WTC11 (cell line): ENCODE data around the gene BCO1.

ENCODE experiments used
- ATF2 ChIP-seq: sonication (generic); formaldehyde crosslinking; IDR thresholded peaks from 2 replicates; pipeline ENCODE4 v1.8.1; 2022; ENCODE audit warnings: low read depth, missing genetic modification reagents, borderline replicate concordance
- FOXJ3 ChIP-seq: sonication (generic); formaldehyde crosslinking; IDR thresholded peaks from 2 replicates; pipeline ENCODE4 v1.9.0; 2021; ENCODE audit warnings: missing genetic modification reagents, mild to moderate bottlenecking, borderline replicate concordance
- JUN ChIP-seq: sonication (generic); formaldehyde crosslinking; IDR thresholded peaks from 2 replicates; pipeline ENCODE4 v1.8.0; 2023; ENCODE audit warnings: mild to moderate bottlenecking, missing genetic modification reagents
- KAT7 ChIP-seq: sonication (generic); formaldehyde crosslinking; IDR thresholded peaks from 2 replicates; pipeline ENCODE4 v1.8.1; 2023; ENCODE audit warnings: missing genetic modification reagents, mild to moderate bottlenecking, borderline replicate concordance
- MYBL2 ChIP-seq: sonication (generic); formaldehyde crosslinking; IDR thresholded peaks from 2 replicates; pipeline ENCODE4 v1.8.1; 2023; ENCODE audit warnings: mild to moderate bottlenecking, moderate library complexity, missing genetic modification reagents
- NR2C2 ChIP-seq: sonication (generic); formaldehyde crosslinking; IDR thresholded peaks from 2 replicates; pipeline ENCODE4 v1.8.0; 2022; ENCODE audit warnings: mild to moderate bottlenecking, missing genetic modification reagents
- SP1 ChIP-seq: sonication (generic); formaldehyde crosslinking; conservative IDR thresholded peaks from 2 replicates; pipeline ENCODE4 v1.8.1; 2022; ENCODE audit warnings: missing genetic modification reagents
- ZNF121 ChIP-seq: sonication (generic); formaldehyde crosslinking; IDR thresholded peaks from 2 replicates; pipeline ENCODE4 v1.8.0; 2023; ENCODE audit warnings: missing genetic modification reagents
- ZNF263 ChIP-seq: sonication (generic); formaldehyde crosslinking; IDR thresholded peaks from 2 replicates; pipeline ENCODE4 v1.8.1; 2022; ENCODE audit warnings: low read depth, mild to moderate bottlenecking, moderate library complexity, missing genetic modification reagents
- ZNF396 ChIP-seq: fragments of 250-450 bp; sonication (Bioruptor Pico); IDR thresholded peaks from 2 replicates; pipeline ENCODE4 v1.8.0; 2021; ENCODE audit warnings: mild to moderate bottlenecking, moderate library complexity, borderline replicate concordance
- TF ChIP-seq, protein P1 (sequence below): fragments of 200-600 bp; IDR thresholded peaks from 2 replicates; pipeline ENCODE4 v1.8.0; 2022; ENCODE audit warnings: antibody characterized with exemption
- TF ChIP-seq, protein P2 (sequence below): sonication (generic); formaldehyde crosslinking; IDR thresholded peaks from 2 replicates; pipeline ENCODE4 v1.8.1; 2023; ENCODE audit warnings: mild to moderate bottlenecking, moderate library complexity, missing genetic modification reagents
- TF ChIP-seq, protein P3 (sequence below): sonication (generic); formaldehyde crosslinking; IDR thresholded peaks from 2 replicates; pipeline ENCODE4 v1.8.0; 2022; ENCODE audit warnings: mild to moderate bottlenecking, missing genetic modification reagents
- TF ChIP-seq, protein P4 (sequence below): sonication (generic); formaldehyde crosslinking; IDR thresholded peaks from 2 replicates; pipeline ENCODE4 v1.8.1; 2022; ENCODE audit warnings: mild to moderate bottlenecking, moderate library complexity, missing genetic modification reagents

DNA sequence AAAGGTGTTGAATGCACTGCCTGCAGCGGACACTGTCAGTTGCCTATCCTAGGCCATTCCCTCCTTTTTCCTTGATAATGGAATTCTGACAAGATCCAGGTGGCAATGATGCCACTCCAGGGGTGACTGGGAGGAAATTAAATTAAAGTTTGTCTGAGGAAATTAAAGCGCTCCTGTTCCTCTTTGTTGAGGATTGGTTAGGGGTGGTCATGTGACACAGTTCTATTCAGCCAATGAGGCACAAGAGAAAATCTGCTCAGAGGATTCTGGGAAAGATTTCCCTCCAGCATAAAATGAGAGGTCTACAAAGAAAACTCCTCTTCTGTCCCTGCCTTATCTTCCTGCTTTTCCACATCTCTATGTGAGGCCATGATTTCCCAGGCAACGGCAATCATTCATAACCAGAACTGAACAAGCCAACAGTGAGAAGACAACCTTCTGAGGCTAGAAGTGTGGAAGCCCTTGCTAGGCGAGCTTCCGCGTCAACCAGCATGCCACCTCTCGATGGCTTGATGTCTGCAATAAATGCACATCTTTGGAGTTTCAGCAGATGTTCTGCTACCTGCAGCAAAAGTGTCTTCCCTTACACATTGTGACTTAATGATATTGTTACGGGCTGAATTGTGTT lies 5.6 kb upstream of the BCO1 start:
- TF ChIP-seq, protein P1, sequence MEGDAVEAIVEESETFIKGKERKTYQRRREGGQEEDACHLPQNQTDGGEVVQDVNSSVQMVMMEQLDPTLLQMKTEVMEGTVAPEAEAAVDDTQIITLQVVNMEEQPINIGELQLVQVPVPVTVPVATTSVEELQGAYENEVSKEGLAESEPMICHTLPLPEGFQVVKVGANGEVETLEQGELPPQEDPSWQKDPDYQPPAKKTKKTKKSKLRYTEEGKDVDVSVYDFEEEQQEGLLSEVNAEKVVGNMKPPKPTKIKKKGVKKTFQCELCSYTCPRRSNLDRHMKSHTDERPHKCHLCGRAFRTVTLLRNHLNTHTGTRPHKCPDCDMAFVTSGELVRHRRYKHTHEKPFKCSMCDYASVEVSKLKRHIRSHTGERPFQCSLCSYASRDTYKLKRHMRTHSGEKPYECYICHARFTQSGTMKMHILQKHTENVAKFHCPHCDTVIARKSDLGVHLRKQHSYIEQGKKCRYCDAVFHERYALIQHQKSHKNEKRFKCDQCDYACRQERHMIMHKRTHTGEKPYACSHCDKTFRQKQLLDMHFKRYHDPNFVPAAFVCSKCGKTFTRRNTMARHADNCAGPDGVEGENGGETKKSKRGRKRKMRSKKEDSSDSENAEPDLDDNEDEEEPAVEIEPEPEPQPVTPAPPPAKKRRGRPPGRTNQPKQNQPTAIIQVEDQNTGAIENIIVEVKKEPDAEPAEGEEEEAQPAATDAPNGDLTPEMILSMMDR, result no peak
- TF ChIP-seq ZNF263 (CRISPR knock-in tag) (no peak), MYBL2 (CRISPR knock-in tag) (no peak), FOXJ3 (no peak), SP1 (CRISPR knock-in tag) (no peak), KAT7 (CRISPR knock-in tag) (no peak), ZNF121 (CRISPR knock-in tag) (no peak), ZNF396 (CRISPR knock-in tag) (no peak), JUN (CRISPR knock-in tag) (no peak), NR2C2 (CRISPR knock-in tag) (no peak), ATF2 (no peak)
- TF ChIP-seq, protein P2, sequence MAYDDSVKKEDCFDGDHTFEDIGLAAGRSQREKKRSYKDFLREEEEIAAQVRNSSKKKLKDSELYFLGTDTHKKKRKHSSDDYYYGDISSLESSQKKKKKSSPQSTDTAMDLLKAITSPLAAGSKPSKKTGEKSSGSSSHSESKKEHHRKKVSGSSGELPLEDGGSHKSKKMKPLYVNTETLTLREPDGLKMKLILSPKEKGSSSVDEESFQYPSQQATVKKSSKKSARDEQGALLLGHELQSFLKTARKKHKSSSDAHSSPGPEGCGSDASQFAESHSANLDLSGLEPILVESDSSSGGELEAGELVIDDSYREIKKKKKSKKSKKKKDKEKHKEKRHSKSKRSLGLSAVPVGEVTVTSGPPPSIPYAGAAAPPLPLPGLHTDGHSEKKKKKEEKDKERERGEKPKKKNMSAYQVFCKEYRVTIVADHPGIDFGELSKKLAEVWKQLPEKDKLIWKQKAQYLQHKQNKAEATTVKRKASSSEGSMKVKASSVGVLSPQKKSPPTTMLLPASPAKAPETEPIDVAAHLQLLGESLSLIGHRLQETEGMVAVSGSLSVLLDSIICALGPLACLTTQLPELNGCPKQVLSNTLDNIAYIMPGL (CRISPR knock-in tag), result no peak
- TF ChIP-seq, protein P3, sequence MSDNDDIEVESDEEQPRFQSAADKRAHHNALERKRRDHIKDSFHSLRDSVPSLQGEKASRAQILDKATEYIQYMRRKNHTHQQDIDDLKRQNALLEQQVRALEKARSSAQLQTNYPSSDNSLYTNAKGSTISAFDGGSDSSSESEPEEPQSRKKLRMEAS (CRISPR knock-in tag), result no peak
- TF ChIP-seq, protein P4, sequence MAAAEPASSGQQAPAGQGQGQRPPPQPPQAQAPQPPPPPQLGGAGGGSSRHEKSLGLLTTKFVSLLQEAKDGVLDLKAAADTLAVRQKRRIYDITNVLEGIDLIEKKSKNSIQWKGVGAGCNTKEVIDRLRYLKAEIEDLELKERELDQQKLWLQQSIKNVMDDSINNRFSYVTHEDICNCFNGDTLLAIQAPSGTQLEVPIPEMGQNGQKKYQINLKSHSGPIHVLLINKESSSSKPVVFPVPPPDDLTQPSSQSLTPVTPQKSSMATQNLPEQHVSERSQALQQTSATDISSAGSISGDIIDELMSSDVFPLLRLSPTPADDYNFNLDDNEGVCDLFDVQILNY (CRISPR knock-in tag), result no peak
